ENCODE data around the gene TAGLN2. TPM values are rescaled to one million over a fixed set of nuclear protein-coding genes. Genes with fewer than 3 reads are reported as not detected.
A peak's percentile ranks its signal among the peaks of the same experiment; 100 is the strongest.

Gene TAGLN2
- polyA plus RNA-seq, 1 experiment = 400 TPM

GRCh38 chr1:159946242-159947187 is 21.2 kb upstream of the TAGLN2 start:
- no peak for DNase-seq (ENCODE audit: low read depth, low spot score)
- Histone ChIP-seq H3K27me3 (ENCODE audit: control insufficient read depth, insufficient read depth, low read length) (peaks cover 53% of the 10 kb centered on the region), H3K27ac (ENCODE audit: low read depth, low read length) (no peak overlapping the region), H3K4me3 (ENCODE audit: low read depth, low read length) (no peak overlapping the region), H3K9me3 (ENCODE audit: control insufficient read depth, insufficient read depth, low read length) (no peaks in the 10 kb centered on the region)
- ChIA-PET POLR2A (interaction anchor here (1.0 kb wide), 1 partner anchor 21 kb away, joined by 3 read pairs; the partner anchor contains the start of gene TAGLN2), CTCF (interaction anchor here (0.5 to 5.6 kb wide), 10 partner anchors 10 to 166 kb away, joined by 3 to 75 read pairs (median 3); partner anchors contain the start of gene DUSP23)
- TF ChIP-seq CTCF (IDR thresholded peaks at IDR 0.05; ENCODE audit: low read depth, low read length) = no peak

GRCh38 chr1:159945483-159946241 is 20.4 kb upstream of the TAGLN2 start, which contains the start of gene IGSF9:
TSS of gene IGSF9 (minus strand) at chr1:159945613. CDS start at chr1:159943454, 2,159 bp downstream.
- Histone ChIP-seq H3K27me3 (ENCODE audit: control insufficient read depth, insufficient read depth, low read length) (peaks cover 55% of the 10 kb centered on the region), H3K4me3 (ENCODE audit: low read depth, low read length) (peak within 1 kb of the TSS; percentile 47), H3K9me3 (ENCODE audit: control insufficient read depth, insufficient read depth, low read length) (no peaks in the 10 kb centered on the region), H3K27ac (ENCODE audit: low read depth, low read length) (no peak within 1 kb of the TSS)
- DNase-seq (ENCODE audit: low read depth, low spot score) = no peak
- ChIA-PET POLR2A (interaction anchor here (1.0 kb wide), 1 partner anchor 20 kb away, joined by 3 read pairs; the partner anchor contains the start of gene TAGLN2), CTCF (interaction anchor here (0.5 to 5.6 kb wide), 10 partner anchors 9 to 165 kb away, joined by 3 to 75 read pairs (median 3); partner anchors contain the start of gene DUSP23)
- TF ChIP-seq CTCF (IDR thresholded peaks at IDR 0.05; ENCODE audit: low read depth, low read length) = peak; percentile 43

- Histone ChIP-seq H3K4me3 (ENCODE audit: low read depth, low read length) (peak overlapping the region; percentile 47), H3K27ac (ENCODE audit: low read depth, low read length) (no peak overlapping the region), H3K9me3 (ENCODE audit: control insufficient read depth, insufficient read depth, low read length) (no peaks in the 10 kb centered on the region), H3K27me3 (ENCODE audit: control insufficient read depth, insufficient read depth, low read length) (peaks cover 56% of the 10 kb centered on the region)
- TF ChIP-seq CTCF (IDR thresholded peaks at IDR 0.05; ENCODE audit: low read depth, low read length) = no peak
- CTCF ChIA-PET = interaction anchor here (1.1 to 5.6 kb wide), 6 partner anchors 16 to 163 kb away, joined by 3 to 75 read pairs (median 4); no protein-coding TSS in a partner anchor
- no peak for DNase-seq (ENCODE audit: low read depth, low spot score)
- POLR2A ChIA-PET = interaction anchor here (1.0 kb wide), 1 partner anchor 19 kb away, joined by 3 read pairs; the partner anchor contains the start of gene TAGLN2
Measured at GRCh38 chr1:159944623-159945455, 19.5 kb upstream of the TAGLN2 start.

GRCh38 chr1:159943908-159944622 is 18.8 kb upstream of the TAGLN2 start:
- no peak for TF ChIP-seq CTCF (IDR thresholded peaks at IDR 0.05; ENCODE audit: low read depth, low read length)
- H3K27ac ChIP-seq (ENCODE audit: low read depth, low read length) = no peak overlapping the region
- H3K9me3 ChIP-seq (ENCODE audit: control insufficient read depth, insufficient read depth, low read length) = no peaks in the 10 kb centered on the region
- POLR2A ChIA-PET = no interaction called here
- H3K4me3 ChIP-seq (ENCODE audit: low read depth, low read length) = no peak overlapping the region
- peaks cover 56% of the 10 kb centered on the region for H3K27me3 ChIP-seq (ENCODE audit: control insufficient read depth, insufficient read depth, low read length)
- CTCF ChIA-PET = interaction anchor here (5.6 kb wide), 1 partner anchor 62 kb away, joined by 75 read pairs; no protein-coding TSS in a partner anchor
- DNase-seq (ENCODE audit: low read depth, low spot score) = no peak

Data from AG04450 (cell line).